ENCODE measurements around the gene C14orf132. TPM values are rescaled to one million over a fixed set of nuclear protein-coding genes. Genes with fewer than 3 reads are reported as not detected.

C14orf132 gene
- total RNA-seq, 2 donors from 2014 or later: 70.8 to 122 TPM

Other genes starting within 250 kb of the C14orf132 start
- not detected for gene TUNAR, start 162.5 kb upstream of the C14orf132 start, total RNA-seq
- gene BDKRB2, start 165.5 kb downstream of the C14orf132 start, total RNA-seq: 10 to 100 TPM in 1 of 2 donors, 1 to 10 TPM in 1; 4.6 to 10.3 TPM
- gene BDKRB1, start 216.8 kb downstream of the C14orf132 start, total RNA-seq: under 1 TPM; 0.24 to 0.56 TPM